ENCODE measurements around the gene INPP4B. TPM values are rescaled to one million over a fixed set of nuclear protein-coding genes. Genes with fewer than 3 reads are reported as not detected.

INPP4B gene
- polyA plus RNA-seq, 1 experiment, result 5.1 TPM

- no peak for DNase-seq (ENCODE audit: low read depth, low spot score)
- POLR2A ChIA-PET, result no interaction called here
- CTCF ChIA-PET, result interaction anchor here (1.2 kb wide), 1 partner anchor 18 kb away, joined by 3 read pairs; no protein-coding TSS in a partner anchor
- Histone ChIP-seq H3K9me3 (ENCODE audit: control insufficient read depth, insufficient read depth, low read length) (peaks cover 8% of the 10 kb centered on the region), H3K27ac (ENCODE audit: low read depth, low read length) (no peak overlapping the region), H3K27me3 (ENCODE audit: control insufficient read depth, insufficient read depth, low read length) (no peaks in the 10 kb centered on the region), H3K4me3 (ENCODE audit: low read depth, low read length) (no peak overlapping the region)
- TF ChIP-seq CTCF (IDR thresholded peaks at IDR 0.05; ENCODE audit: low read depth, low read length), result no peak
These were observed 511.2 kb downstream of the INPP4B start for GRCh38 chr4:142334931-142335330.

GRCh38 chr4:142331646-142332045, 514.5 kb downstream of the INPP4B start:
- Histone ChIP-seq H3K9me3 (ENCODE audit: control insufficient read depth, insufficient read depth, low read length) (peaks cover 8% of the 10 kb centered on the region), H3K4me3 (ENCODE audit: low read depth, low read length) (no peak overlapping the region), H3K27me3 (ENCODE audit: control insufficient read depth, insufficient read depth, low read length) (no peaks in the 10 kb centered on the region), H3K27ac (ENCODE audit: low read depth, low read length) (no peak overlapping the region)
- ChIA-PET CTCF (interaction anchor here (0.6 kb wide), 1 partner anchor 58 kb away, joined by 3 read pairs; no protein-coding TSS in a partner anchor), POLR2A (no interaction called here)
- DNase-seq (ENCODE audit: low read depth, low spot score), result no peak
- TF ChIP-seq CTCF (IDR thresholded peaks at IDR 0.05; ENCODE audit: low read depth, low read length), result no peak

GRCh38 chr4:142331132-142331531, 515.0 kb downstream of the INPP4B start:
- peaks cover 3% of the 10 kb centered on the region for H3K9me3 ChIP-seq (ENCODE audit: control insufficient read depth, insufficient read depth, low read length)
- ChIA-PET POLR2A (no interaction called here), CTCF (interaction anchor here (0.6 kb wide), 1 partner anchor 57 kb away, joined by 3 read pairs; no protein-coding TSS in a partner anchor)
- no peak overlapping the region for H3K27ac ChIP-seq (ENCODE audit: low read depth, low read length)
- no peaks in the 10 kb centered on the region for H3K27me3 ChIP-seq (ENCODE audit: control insufficient read depth, insufficient read depth, low read length)
- no peak for DNase-seq (ENCODE audit: low read depth, low spot score)
- H3K4me3 ChIP-seq (ENCODE audit: low read depth, low read length), result no peak overlapping the region
- no peak for TF ChIP-seq CTCF (IDR thresholded peaks at IDR 0.05; ENCODE audit: low read depth, low read length)

GRCh38 chr4:142330311-142330710, 515.8 kb downstream of the INPP4B start:
- H3K9me3 ChIP-seq (ENCODE audit: control insufficient read depth, insufficient read depth, low read length), result no peaks in the 10 kb centered on the region
- TF ChIP-seq CTCF (IDR thresholded peaks at IDR 0.05; ENCODE audit: low read depth, low read length), result no peak
- H3K27me3 ChIP-seq (ENCODE audit: control insufficient read depth, insufficient read depth, low read length), result no peaks in the 10 kb centered on the region
- CTCF ChIA-PET, result no interaction called here
- DNase-seq (ENCODE audit: low read depth, low spot score), result no peak
- H3K27ac ChIP-seq (ENCODE audit: low read depth, low read length), result no peak overlapping the region
- no peak overlapping the region for H3K4me3 ChIP-seq (ENCODE audit: low read depth, low read length)
- POLR2A ChIA-PET, result no interaction called here

- Histone ChIP-seq H3K9me3 (ENCODE audit: control insufficient read depth, insufficient read depth, low read length) (no peaks in the 10 kb centered on the region), H3K4me3 (ENCODE audit: low read depth, low read length) (no peak overlapping the region), H3K27ac (ENCODE audit: low read depth, low read length) (no peak overlapping the region), H3K27me3 (ENCODE audit: control insufficient read depth, insufficient read depth, low read length) (no peaks in the 10 kb centered on the region)
- ChIA-PET CTCF (interaction anchor here (0.7 kb wide), 1 partner anchor 23 kb away, joined by 3 read pairs; no protein-coding TSS in a partner anchor), POLR2A (no interaction called here)
- no peak for DNase-seq (ENCODE audit: low read depth, low spot score)
- TF ChIP-seq CTCF (IDR thresholded peaks at IDR 0.05; ENCODE audit: low read depth, low read length), result no peak
These were observed 516.8 kb downstream of the INPP4B start for GRCh38 chr4:142329313-142329712.

All from AG04450 (cell line).